CD4-positive, alpha-beta T cell treated with Interleukin-15 for 4 hours (primary cell): ENCODE measurements around the gene DRAM1.
"Not testable (repeated sequence)": the region's sequence is repeated elsewhere in the genome, so short reads cannot be mapped to it uniquely, and the experiment has no call there.

ENCODE experiments used
- DNase-seq: peaks from one replicate; pipeline ENCODE4 v3.0.0-alpha.2; 2020; ENCODE audit warnings: low spot score

DRAM1 gene

GRCh38 chr12:101876861-101877805 is at the start of gene DRAM1:
DRAM1 (plus strand) TSS chr12:101877580; CDS start chr12:101877790, 210 bp downstream.
- peak; percentile 72 for DNase-seq

- no peak for DNase-seq
Observed at GRCh38 chr12:101828463-101829196, 48.8 kb upstream of the DRAM1 start.

GRCh38 chr12:101829639-101830366 is 47.6 kb upstream of the DRAM1 start:
- DNase-seq: no peak

- DNase-seq: peak; percentile 96
Observed at GRCh38 chr12:101830367-101831325, 46.7 kb upstream of the DRAM1 start, which contains the start of gene GNPTAB. GNPTAB (minus strand) TSS chr12:101830959; CDS start chr12:101830675, 284 bp downstream.

GRCh38 chr12:101832030-101832429 is 45.4 kb upstream of the DRAM1 start:
- no peak for DNase-seq

- no peak for DNase-seq
Observed at GRCh38 chr12:101838628-101839323, 38.6 kb upstream of the DRAM1 start.

GRCh38 chr12:101839324-101840283 is 37.8 kb upstream of the DRAM1 start:
- peak; percentile 80 for DNase-seq

GRCh38 chr12:101841069-101841468 is 36.3 kb upstream of the DRAM1 start:
- DNase-seq: no peak

- no peak for DNase-seq
Observed at GRCh38 chr12:101845137-101845711, 32.2 kb upstream of the DRAM1 start.

- no peak for DNase-seq
Observed at GRCh38 chr12:101847325-101847724, 30.1 kb upstream of the DRAM1 start.

GRCh38 chr12:101850199-101850598 is 27.2 kb upstream of the DRAM1 start:
- no peak for DNase-seq

- no peak for DNase-seq
Observed at GRCh38 chr12:101852998-101853397, 24.4 kb upstream of the DRAM1 start.

GRCh38 chr12:101854747-101855146 is 22.6 kb upstream of the DRAM1 start:
- DNase-seq: no peak

- no peak for DNase-seq
Observed at GRCh38 chr12:101855364-101855884, 22.0 kb upstream of the DRAM1 start.

GRCh38 chr12:101855976-101856375 is 21.4 kb upstream of the DRAM1 start:
- no peak for DNase-seq

GRCh38 chr12:101856614-101857013 is 20.8 kb upstream of the DRAM1 start:
- DNase-seq: not testable (repeated sequence)

GRCh38 chr12:101857043-101857558 is 20.3 kb upstream of the DRAM1 start:
- DNase-seq: no peak

- no peak for DNase-seq
Observed at GRCh38 chr12:101858361-101858760, 19.0 kb upstream of the DRAM1 start.
